GM19395 (cell line): ENCODE data around the gene PLEKHM2.
"Not testable (repeated sequence)": the region's sequence is repeated elsewhere in the genome, so short reads cannot be mapped to it uniquely, and the experiment has no call there.

Source experiments
- ATAC-seq: cut with Tn5 transposase; IDR thresholded peaks from one replicate; pipeline ENCODE4 v1.9.1; 2021; ENCODE audit warnings: mild to moderate bottlenecking, moderate library complexity; ENCODE audit not compliant: unreplicated experiment

Gene PLEKHM2

GRCh38 chr1:15699321-15699720, 15.2 kb downstream of the PLEKHM2 start:
- ATAC-seq = not testable (repeated sequence)

GRCh38 chr1:15700508-15700907, 16.4 kb downstream of the PLEKHM2 start:
- ATAC-seq = no peak

GRCh38 chr1:15701784-15702183, 17.7 kb downstream of the PLEKHM2 start:
- ATAC-seq = no peak

GRCh38 chr1:15702722-15703550, 18.8 kb downstream of the PLEKHM2 start:
- no peak for ATAC-seq

GRCh38 chr1:15703562-15703961, 19.4 kb downstream of the PLEKHM2 start:
- no peak for ATAC-seq

- no peak for ATAC-seq
These were observed 20.5 kb downstream of the PLEKHM2 start for GRCh38 chr1:15704526-15705183.

GRCh38 chr1:15705184-15705566, 21.1 kb downstream of the PLEKHM2 start:
- no peak for ATAC-seq

GRCh38 chr1:15706751-15707150, 22.6 kb downstream of the PLEKHM2 start:
- no peak for ATAC-seq

- no peak for ATAC-seq
These were observed 23.3 kb downstream of the PLEKHM2 start for GRCh38 chr1:15707239-15707925.

- ATAC-seq = no peak
These were observed 24.5 kb downstream of the PLEKHM2 start for GRCh38 chr1:15708486-15709137.

GRCh38 chr1:15709226-15709625, 25.1 kb downstream of the PLEKHM2 start:
- no peak for ATAC-seq

GRCh38 chr1:15712168-15712567, 28.0 kb downstream of the PLEKHM2 start:
- no peak for ATAC-seq

- ATAC-seq = no peak
These were observed 30.5 kb downstream of the PLEKHM2 start for GRCh38 chr1:15714406-15715136.

- no peak for ATAC-seq
These were observed 33.5 kb downstream of the PLEKHM2 start for GRCh38 chr1:15717418-15718125.

- ATAC-seq = no peak
These were observed 34.1 kb downstream of the PLEKHM2 start for GRCh38 chr1:15718199-15718601.

- ATAC-seq = no peak
These were observed 35.4 kb downstream of the PLEKHM2 start for GRCh38 chr1:15719381-15720120.

- ATAC-seq = no peak
These were observed 36.7 kb downstream of the PLEKHM2 start for GRCh38 chr1:15720861-15721260.

- ATAC-seq = no peak
These were observed 38.3 kb downstream of the PLEKHM2 start for GRCh38 chr1:15722411-15722810.

GRCh38 chr1:15722836-15723532, 38.9 kb downstream of the PLEKHM2 start:
- no peak for ATAC-seq
